ENCODE data around the gene TRMT61B. TPM values are rescaled to one million over a fixed set of nuclear protein-coding genes. Genes with fewer than 3 reads are reported as not detected.

The TRMT61B gene
- total and polyA plus RNA-seq, 2 of the 13 experiments (the other 11 are each of a cell fraction or from before 2014, with no cell fraction given): 19.7 to 23.5 TPM

DNA sequence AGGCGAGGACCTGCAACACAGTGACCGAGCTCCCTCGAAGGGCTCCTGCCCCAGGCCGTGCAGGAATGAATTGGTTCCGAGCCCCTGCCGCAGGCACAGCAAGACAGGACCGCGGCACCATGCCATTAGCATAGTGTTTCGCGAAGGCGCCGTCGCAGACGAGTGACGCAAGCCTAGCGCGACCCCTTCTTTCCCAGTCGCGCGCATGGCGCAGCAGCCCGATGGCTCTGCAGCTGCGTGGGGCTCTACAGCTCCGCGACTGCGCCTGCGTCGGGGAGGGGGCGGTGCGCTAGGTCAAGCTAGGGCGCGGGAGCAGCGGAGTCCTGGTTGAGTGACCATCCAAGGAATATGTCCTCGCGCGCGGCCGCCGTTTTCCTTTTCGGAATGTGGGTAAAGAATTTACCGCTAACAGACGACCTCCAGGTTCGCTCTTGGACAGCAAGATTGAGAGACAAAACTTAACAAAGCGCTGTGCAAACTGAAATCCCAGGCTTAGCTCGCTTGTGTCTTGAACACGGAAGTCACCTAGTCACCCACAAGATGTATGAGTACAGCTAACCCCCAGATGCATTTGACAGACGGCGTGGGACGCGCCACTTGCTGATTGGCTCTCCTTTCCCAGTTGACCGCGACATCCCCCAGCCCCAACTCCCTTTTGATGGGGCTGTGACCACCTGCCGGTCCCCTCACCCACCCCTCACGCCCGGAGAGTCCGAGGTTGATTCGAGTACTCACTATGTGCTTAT lies at the start of gene TRMT61B (continued):
- TF ChIP-seq LCORL (IDR thresholded peaks at IDR 0.05): no peak
- peak; percentile 88 for TF ChIP-seq LCORL (CRISPR knock-in tag; IDR thresholded peaks at IDR 0.05)
- peak; percentile 96; the same call in 1 of the 2 replicates for TF ChIP-seq ZZZ3 (CRISPR knock-in tag; IDR thresholded peaks at IDR 0.05; ENCODE audit: borderline replicate concordance)
- peak; percentile 100 for TF ChIP-seq HDAC1 (CRISPR knock-in tag; IDR thresholded peaks at IDR 0.05)
- TF ChIP-seq HOXA9 (CRISPR knock-in tag; IDR thresholded peaks at IDR 0.05; ENCODE audit: borderline replicate concordance): peak; percentile 67; the same call in 1 of the 2 replicates
- TF ChIP-seq, protein P1, sequence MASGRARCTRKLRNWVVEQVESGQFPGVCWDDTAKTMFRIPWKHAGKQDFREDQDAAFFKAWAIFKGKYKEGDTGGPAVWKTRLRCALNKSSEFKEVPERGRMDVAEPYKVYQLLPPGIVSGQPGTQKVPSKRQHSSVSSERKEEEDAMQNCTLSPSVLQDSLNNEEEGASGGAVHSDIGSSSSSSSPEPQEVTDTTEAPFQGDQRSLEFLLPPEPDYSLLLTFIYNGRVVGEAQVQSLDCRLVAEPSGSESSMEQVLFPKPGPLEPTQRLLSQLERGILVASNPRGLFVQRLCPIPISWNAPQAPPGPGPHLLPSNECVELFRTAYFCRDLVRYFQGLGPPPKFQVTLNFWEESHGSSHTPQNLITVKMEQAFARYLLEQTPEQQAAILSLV (CRISPR knock-in tag; IDR thresholded peaks at IDR 0.05; ENCODE audit: borderline replicate concordance): peak; percentile 94
- TF ChIP-seq, protein P2, sequence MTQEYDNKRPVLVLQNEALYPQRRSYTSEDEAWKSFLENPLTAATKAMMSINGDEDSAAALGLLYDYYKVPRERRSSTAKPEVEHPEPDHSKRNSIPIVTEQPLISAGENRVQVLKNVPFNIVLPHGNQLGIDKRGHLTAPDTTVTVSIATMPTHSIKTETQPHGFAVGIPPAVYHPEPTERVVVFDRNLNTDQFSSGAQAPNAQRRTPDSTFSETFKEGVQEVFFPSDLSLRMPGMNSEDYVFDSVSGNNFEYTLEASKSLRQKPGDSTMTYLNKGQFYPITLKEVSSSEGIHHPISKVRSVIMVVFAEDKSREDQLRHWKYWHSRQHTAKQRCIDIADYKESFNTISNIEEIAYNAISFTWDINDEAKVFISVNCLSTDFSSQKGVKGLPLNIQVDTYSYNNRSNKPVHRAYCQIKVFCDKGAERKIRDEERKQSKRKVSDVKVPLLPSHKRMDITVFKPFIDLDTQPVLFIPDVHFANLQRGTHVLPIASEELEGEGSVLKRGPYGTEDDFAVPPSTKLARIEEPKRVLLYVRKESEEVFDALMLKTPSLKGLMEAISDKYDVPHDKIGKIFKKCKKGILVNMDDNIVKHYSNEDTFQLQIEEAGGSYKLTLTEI (CRISPR knock-in tag; conservative IDR thresholded peaks at IDR 0.05): no peak; the same call in 1 of the 2 replicates
- TF ChIP-seq ZBTB21 (CRISPR knock-in tag; IDR thresholded peaks at IDR 0.05): peak; percentile 29; the same call in 1 of the 2 replicates
- peak; percentile 90 for TF ChIP-seq ZKSCAN1 (IDR thresholded peaks at IDR 0.05; ENCODE audit: low read length)
- peak; percentile 85; the same call in 1 of the 2 replicates for TF ChIP-seq ZNF761 (CRISPR knock-in tag; conservative IDR thresholded peaks at IDR 0.05)
- TF ChIP-seq KLF11 (CRISPR knock-in tag; IDR thresholded peaks at IDR 0.05): peak; percentile 95
- TF ChIP-seq, protein P3, sequence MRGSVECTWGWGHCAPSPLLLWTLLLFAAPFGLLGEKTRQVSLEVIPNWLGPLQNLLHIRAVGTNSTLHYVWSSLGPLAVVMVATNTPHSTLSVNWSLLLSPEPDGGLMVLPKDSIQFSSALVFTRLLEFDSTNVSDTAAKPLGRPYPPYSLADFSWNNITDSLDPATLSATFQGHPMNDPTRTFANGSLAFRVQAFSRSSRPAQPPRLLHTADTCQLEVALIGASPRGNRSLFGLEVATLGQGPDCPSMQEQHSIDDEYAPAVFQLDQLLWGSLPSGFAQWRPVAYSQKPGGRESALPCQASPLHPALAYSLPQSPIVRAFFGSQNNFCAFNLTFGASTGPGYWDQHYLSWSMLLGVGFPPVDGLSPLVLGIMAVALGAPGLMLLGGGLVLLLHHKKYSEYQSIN (CRISPR knock-in tag; IDR thresholded peaks at IDR 0.05; ENCODE audit: borderline replicate concordance): no peak
- peak; percentile 87; the same call in 1 of the 2 replicates for TF ChIP-seq ZBTB7B (CRISPR knock-in tag; IDR thresholded peaks at IDR 0.05)
- TF ChIP-seq ZNF850 (CRISPR knock-in tag; conservative IDR thresholded peaks at IDR 0.05): no peak
- TF ChIP-seq, protein P4, sequence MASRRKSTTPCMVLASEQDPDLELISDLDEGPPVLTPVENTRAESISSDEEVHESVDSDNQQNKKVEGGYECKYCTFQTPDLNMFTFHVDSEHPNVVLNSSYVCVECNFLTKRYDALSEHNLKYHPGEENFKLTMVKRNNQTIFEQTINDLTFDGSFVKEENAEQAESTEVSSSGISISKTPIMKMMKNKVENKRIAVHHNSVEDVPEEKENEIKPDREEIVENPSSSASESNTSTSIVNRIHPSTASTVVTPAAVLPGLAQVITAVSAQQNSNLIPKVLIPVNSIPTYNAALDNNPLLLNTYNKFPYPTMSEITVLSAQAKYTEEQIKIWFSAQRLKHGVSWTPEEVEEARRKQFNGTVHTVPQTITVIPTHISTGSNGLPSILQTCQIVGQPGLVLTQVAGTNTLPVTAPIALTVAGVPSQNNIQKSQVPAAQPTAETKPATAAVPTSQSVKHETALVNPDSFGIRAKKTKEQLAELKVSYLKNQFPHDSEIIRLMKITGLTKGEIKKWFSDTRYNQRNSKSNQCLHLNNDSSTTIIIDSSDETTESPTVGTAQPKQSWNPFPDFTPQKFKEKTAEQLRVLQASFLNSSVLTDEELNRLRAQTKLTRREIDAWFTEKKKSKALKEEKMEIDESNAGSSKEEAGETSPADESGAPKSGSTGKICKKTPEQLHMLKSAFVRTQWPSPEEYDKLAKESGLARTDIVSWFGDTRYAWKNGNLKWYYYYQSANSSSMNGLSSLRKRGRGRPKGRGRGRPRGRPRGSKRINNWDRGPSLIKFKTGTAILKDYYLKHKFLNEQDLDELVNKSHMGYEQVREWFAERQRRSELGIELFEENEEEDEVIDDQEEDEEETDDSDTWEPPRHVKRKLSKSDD (CRISPR knock-in tag; IDR thresholded peaks at IDR 0.05; ENCODE audit: low read depth): peak; percentile 99
- peak; percentile 97 for TF ChIP-seq ZNF883 (CRISPR knock-in tag; IDR thresholded peaks at IDR 0.05; ENCODE audit: not compliant biosample characterization)
- TF ChIP-seq, protein P5, sequence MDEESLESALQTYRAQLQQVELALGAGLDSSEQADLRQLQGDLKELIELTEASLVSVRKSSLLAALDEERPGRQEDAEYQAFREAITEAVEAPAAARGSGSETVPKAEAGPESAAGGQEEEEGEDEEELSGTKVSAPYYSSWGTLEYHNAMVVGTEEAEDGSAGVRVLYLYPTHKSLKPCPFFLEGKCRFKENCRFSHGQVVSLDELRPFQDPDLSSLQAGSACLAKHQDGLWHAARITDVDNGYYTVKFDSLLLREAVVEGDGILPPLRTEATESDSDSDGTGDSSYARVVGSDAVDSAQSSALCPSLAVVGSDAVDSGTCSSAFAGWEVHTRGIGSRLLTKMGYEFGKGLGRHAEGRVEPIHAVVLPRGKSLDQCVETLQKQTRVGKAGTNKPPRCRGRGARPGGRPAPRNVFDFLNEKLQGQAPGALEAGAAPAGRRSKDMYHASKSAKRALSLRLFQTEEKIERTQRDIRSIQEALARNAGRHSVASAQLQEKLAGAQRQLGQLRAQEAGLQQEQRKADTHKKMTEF (CRISPR knock-in tag; IDR thresholded peaks at IDR 0.05): peak; percentile 97
- TF ChIP-seq, protein P6, sequence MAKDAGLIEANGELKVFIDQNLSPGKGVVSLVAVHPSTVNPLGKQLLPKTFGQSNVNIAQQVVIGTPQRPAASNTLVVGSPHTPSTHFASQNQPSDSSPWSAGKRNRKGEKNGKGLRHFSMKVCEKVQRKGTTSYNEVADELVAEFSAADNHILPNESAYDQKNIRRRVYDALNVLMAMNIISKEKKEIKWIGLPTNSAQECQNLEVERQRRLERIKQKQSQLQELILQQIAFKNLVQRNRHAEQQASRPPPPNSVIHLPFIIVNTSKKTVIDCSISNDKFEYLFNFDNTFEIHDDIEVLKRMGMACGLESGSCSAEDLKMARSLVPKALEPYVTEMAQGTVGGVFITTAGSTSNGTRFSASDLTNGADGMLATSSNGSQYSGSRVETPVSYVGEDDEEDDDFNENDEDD (CRISPR knock-in tag; IDR thresholded peaks at IDR 0.05; ENCODE audit: borderline replicate concordance): peak; percentile 97
- TF ChIP-seq ESRRA (CRISPR knock-in tag; IDR thresholded peaks at IDR 0.05; ENCODE audit: low read depth): peak; percentile 62; the same call in 1 of the 2 replicates
